ENCODE data around the gene URGCP.
"Not testable (repeated sequence)": the region's sequence is repeated elsewhere in the genome, so short reads cannot be mapped to it uniquely, and the experiment has no call there.

URGCP gene

DNA sequence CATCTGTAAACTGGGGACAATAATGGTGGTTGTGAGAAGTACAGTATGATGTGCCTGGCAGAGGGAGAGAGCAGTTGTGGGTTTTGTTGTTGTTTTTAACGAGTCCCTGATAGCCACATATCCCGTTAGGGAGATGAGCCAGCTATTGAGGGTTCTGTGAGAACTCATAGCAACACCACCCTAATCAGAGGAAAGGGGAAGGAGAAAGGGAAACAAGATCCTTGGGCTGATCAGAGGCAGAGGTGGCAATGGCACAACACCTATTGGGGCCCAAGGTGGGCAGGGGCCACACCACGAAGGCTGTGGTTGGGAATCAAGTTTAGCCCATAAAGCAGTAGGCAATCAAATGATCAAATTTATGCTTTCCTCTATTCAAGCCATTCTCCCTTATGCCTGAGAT is 35.3 kb downstream of the URGCP start:
- no peak for DNase-seq

DNA sequence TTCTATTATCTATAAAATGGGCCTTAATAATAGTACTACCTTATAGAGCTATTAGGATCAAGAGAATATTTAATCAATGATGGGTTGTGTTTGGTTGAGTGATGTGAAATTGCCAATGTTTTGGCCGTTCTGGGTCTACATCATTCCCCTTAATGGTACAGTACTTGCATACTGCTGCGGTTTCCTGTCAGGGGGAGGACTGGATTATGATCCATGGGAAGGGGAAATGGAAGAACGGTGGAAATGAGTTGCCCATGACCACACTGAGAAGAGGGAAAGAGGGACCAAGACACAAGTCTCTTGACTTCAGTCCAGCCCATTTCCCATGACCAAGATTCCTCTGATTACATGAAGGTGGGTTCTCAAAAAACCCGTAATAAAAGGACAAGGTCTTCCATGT is 36.1 kb downstream of the URGCP start:
- DNase-seq, result no peak

DNA sequence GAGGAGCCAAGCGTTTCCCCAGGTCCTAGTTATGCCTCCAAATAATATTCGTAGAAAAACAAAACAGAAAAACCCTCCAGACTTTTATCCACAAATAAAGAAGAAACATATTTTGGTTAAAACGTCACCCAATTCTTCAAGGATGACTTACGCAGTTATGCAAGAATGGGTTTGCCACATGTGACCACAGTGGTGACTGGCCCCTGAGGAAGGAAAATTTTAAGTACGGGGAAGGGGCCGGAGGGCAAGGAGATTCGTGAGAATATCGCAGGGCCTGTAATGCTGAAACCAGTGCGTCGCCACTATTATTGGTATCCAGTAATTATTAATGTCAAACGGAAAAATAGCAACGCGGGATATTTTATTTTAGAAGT is 36.5 kb downstream of the URGCP start:
- DNase-seq, result no peak

DNA sequence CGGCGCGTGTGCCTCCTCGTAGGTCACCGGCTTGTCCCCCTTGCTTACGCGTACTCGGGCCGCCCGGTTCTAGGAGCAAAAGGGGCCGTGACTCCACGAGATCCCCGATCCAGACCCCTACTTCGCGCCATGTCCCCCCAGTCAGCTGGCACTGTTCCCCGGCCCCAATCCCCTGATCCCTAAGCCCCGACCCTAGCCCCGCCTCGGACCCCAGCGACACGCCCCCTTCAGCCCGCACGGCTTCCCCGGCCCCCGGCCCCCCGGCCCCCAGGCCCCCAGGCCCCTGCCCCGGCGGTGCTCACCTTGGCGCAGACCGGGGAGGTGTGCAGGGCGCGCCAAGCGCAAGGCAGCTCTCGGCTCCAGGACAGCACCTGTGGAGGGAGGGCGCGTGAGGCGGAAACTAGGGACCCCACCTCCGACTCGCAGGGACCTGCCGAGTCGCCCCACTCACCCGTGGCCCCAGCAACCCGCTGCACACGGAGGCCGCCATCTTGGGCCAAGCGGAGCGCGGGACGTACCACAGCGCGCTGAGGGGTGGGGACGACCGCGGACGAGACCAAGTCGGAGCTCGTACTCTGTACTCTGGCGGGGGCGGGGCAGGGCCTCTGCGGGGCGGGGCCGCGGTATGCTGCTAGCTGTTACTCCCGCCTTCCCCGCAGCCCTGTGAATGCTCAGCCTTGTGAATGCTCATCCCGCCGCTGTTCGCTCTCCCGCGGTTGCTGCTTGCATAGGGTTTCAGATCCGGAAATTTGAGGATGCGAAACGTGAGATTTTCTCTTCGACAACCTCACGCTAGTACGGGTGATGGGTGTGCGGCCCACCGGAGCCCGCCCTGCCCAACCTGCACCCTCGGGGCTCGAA is 37.2 kb downstream of the URGCP start, which contains the start of gene MRPS24:
TSS of gene MRPS24 (minus strand) at position 512 of the 861 bp plus-strand sequence. CDS start at position 490, 22 bp downstream.
- DNase-seq, result peak; percentile 97

DNA sequence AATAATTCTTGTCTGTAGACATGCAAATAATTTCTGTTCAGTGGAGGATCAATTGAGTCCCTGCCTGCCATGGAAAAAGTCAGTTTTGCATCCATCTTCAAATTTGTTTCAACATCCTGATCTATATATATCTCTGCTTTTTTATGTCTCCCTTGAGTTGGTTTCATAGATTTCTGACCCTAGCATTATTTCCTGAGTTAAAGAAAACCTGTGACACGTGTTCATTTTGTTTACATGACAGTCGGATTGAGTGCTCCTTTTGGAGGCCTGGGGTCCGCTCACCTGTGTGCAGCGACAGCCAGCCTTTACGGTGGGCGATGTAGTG is 37.8 kb downstream of the URGCP start:
- DNase-seq, result no peak

DNA sequence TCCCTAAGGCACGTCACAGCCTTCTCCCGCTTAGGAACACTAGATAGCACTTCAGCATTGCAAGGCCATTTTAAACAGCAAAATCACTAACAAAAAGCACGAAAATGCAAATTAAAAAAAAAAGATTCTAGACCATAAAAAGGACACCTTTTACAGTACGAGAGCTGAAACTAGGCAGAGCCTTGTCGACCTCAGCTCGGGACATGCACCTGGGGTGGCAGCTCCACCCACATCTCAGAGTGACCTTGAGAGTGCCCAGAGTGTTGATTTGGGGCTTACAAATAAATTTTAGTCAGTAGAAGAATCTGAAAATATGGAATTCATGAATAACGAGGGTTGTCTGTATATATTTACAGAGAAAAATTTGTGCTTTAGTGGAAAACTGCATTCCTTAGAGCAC is 38.2 kb downstream of the URGCP start:
- DNase-seq, result no peak

DNA sequence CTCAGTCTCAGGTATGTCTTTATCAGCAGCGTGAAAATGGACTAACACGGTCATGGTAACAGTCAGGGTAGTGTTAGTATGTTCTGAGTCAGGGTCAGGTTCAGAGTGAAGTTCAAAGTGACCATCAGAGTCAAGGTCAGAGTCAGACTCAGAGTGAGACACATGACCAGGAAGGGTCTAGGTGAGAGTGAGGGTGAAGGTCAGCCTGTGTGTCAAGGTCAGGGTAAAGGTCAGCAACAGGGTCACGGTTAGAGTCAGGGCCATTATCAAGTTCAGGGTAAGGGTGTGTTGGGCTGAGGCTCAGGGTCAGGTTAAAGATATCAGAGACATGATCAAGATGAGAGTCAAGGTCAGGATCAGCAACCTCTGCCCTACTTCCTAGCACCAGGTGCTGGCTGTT is 41.1 kb downstream of the URGCP start:
- no peak for DNase-seq

DNA sequence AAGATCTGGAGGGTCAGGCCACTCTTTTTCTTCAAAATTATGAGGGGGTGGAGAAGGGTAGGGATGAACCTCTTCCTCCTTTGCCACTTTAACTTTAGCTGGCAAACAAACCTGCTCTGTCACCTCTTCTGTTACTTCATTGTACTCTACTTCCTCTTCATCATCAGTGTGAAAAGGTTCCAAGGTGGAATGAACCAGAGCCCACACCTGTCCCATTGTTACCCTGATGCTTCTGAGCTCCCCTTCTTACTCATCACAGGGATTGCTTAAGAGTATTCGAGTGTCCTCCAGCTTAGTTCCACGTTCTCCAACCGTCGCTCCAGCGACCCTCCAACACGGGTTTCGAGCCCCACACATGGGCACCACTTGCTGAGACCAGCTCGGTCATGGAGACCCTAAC is 42.3 kb downstream of the URGCP start:
- no peak for DNase-seq

DNA sequence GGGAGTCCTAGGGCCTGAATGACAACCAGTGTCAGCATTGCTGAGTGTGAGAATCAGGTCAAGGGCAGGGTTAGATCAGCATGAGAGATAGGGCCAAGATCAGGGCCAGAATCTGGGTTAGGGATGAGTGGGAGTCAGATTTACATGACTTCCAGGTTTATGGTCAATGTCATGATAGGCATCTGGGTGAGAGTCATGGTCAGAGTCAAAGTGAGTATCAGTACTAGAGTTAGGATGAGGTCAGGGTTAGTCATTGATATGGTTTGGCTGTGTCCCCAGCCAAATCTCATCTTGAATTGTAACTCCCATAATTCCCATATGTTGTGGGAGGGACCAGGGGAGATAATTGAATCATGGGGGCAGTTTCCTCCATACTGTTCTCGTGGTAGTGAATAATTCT is 49.4 kb downstream of the URGCP start:
- no peak for DNase-seq

DNA sequence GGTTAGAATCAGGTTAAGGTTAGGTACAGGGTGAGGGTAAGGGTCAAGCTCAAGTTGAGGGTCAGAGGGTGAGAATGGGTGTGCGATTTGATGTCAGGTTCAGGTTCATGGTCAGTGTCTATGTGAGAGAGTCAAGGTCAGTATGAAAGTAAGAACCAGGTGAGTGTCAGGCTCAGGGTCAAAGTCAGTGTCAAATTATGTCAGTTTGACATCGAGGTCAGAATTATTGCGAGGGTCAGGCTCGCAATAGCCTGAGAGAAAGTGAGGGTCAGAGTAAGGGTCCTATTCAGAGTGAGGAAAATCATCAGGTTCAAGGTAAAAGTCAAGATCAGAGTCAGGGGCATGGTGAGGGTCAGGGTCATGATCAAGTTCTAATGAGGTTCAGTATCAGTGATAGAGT is 50.1 kb downstream of the URGCP start:
- no peak for DNase-seq

DNA sequence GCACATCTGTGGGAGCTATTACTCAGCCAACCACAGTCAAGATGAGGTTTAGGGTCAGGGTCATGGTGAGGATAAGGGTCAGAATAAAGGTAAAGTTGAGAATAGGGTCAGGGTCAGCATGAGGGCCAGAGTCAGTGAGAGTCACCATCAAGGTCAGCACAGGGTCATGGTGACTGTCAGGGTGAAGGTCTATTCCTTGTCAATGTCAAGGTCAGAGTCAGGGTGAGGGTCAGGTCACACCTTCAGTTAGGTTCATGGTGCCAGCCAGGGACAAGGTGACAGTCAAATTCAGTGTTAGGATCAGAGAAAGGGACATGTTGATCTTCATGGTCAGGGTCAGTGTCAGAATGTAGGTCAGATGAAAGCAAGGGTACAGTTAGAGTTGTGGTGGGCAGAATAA is 51.2 kb downstream of the URGCP start:
- no peak for DNase-seq

DNA sequence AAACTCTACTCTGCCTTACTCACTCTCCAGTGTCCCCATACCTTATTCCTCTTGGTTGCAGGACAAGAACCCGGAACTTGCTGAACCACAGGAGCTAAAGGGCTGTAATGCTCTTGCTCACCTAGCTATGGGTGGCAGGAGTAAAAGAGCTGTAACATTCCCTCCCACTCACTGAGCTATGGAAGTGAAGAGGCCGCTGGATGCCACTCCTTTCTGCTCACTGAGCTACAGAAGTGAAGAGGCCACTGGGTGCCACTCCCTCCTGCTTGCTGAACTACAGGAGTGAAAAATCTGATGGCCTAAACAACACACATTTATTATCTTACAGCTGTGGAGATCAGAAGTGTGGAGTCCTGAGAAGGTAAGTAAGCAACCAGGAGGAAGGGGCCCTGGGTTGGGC is 54.6 kb downstream of the URGCP start:
- no peak for DNase-seq

DNA sequence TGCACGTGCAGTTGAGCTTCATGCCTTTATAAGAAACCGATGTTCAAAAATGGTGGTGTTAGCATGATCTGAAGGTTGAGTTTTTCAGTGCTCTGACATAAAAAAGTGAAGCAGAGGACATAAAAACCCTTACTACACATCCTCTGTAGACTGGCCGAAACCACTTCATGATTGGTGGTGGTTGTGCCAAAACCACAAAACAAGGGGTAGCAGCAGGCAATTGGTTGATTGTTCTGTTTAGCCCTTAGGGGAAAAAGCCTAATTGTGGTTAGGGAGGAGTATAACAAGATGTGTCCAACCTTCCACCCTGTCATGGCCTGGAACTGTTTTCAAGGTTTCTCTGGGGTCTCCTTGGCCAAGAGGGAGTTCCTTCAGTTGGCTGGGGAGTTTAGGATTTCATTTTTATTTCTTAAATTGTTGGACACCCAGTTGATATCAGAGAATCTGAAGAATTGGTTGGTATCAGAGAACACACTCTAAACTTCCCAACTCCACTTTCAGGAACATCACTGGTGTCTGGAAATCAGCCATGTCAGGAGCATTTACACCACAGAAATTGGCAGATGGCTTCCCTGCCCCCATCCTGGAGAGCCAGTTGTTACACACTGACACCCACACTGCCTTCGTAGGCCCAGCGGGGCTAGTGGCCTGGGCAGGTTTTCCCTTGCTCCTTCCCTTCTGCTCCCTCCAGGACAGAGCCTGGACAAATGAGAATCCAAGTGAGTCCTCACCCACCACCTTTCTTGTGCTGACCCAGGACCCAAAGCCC is 55.9 kb downstream of the URGCP start:
- no peak for DNase-seq

DNA sequence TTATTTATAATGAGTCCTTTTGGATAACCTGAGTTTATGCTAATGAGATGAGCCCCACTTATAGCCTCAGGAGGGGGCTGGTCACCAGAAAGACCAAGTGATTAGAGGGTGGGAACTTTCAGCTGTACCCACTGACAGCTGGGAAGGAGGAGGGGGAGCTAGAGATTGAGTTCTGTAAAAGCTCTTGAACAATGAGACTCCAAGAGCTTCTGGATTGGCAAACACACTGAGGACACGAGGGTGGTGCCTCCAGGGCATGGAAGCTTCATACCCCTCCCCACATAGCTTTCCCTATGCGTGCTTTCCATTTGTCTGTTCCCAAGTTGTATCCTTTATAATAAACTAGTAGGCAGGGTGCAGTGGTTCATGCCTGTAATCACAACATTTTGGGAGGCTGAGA is 57.3 kb downstream of the URGCP start:
- no peak for DNase-seq

DNA sequence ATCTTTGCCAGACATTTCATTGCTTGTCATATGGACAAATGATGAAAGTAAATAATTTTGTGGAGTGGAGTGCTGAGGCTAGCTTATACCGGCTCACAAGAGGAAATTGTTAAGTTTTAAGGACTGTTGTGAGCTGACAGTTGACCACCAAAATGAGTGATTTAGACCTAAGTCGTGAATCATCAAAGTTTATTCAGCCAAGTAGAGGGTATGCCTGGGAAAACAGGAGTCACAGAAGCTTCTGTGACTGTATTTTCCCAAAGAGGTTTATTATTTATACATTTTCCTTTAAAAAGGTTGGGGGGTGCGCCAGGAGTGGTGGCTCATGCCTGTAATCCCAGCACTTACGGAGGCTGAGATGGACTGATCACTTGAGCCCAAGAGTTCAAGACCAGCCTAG is 58.9 kb downstream of the URGCP start:
- no peak for DNase-seq

DNA sequence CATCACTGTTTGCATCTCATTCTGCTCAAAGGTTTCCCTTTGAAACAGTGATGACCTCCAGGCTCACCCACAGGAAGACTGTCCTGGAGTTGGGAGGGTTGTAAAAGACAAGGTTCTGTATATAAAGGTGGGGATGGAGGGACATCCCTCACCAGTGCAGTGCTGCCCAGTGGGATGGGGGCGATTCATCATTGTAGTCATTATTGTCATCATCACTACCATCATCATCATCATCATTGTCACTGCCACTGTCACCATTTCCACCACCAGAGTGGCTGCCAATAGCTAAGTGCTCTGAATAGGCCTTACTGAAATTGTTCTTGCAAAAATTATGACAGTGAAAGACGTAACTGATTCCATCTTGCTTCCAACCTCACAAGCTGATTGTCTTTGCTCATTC is 61.7 kb downstream of the URGCP start:
- DNase-seq, result no peak

DNA sequence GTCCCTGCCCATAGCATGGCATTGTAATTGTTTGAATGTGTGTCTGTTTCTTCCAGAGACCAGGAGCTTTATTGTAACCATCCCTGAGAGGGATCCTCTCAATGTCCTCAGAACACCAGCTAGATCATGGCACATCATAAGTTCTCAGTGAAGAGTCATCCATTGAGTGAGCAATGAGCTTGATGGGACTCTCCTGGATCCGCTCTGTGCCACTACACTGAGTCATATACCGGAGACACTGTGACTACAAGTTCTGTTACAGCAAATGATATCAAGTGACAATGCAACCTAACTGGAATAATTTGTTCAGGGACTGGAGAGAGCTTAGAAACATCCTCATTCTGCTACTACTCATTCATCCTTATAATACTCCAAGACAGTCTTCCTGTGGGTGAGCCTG is 62.1 kb downstream of the URGCP start:
- DNase-seq, result no peak

DNA sequence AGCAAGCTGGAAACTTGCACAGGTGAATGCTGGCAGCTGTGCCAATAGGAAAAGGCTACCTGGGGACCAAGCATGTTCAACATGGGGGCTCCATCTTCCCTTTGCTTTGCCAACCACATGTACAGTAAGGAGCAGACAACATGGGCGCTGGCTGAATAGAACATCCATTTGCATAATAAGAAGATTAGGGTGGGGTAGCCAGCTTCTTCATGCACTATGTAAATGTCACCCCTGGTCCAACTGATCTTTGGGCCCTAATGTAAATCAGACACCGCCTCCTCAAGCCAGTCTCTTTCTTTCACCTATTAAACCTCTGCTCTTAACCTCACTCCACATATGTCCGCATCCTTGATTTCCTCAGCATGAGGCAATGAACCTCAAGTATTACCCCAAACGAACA is 63.1 kb downstream of the URGCP start:
- DNase-seq, result no peak

DNA sequence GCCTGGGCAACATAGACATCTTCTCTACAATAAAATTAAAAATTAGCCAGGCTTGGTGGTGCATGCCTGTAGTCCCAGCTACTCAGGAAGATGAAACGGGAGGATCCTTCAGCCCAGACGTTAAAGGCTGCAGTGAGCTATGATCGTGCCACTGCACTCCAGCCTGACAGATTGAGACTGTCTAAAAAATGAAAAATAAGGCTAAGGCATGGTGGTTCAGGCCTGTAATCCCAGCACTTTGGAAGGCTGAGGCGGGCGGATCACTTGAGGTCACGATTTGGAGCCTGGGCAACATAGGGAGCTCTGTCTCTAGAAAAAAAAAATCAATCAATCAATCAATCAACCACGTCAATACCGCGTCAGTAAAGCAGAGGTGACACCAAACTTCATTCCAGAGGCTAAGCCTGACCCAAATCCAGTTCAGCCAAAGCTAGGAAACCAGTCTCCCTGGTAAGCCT is 68.2 kb downstream of the URGCP start:
- no peak for DNase-seq

DNA sequence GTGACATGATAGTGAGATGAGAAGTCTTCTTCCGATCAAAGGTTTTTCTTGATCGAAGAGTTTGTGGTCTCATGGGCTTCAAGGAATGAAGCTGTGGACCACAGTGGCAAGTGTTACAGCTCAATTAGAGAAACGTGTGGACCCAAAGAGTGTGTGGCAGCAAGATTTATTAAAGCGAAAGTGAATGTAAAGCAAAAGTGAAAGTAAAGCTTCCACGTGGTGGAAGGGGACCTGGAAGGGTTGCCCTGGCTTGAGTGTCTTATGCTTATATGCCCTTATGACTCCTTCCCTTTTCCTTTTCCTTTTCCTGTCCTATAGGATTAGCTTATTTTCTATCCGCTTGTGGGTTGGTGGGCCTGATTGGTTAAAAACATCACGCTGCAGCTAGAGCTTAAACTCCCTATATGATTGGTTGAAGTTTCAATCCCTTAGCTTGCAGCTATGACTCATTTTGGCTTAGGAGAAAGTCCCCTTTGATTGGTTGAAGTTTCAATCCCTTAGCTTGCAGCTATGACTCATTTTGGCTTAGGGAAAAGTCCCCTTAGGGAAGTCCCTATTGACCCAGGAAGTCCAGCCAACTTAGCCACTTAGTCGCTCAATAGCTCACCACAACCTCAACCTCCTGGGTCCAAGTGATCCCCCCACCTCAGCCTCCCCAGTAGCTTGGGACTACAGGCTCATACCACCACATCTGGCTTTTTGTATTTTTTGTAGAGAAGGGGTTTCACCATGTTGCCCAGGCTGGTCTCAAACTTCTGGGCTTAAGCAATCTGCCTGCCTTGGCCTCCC is 71.7 kb downstream of the URGCP start:
- peak; percentile 54 for DNase-seq

DNA sequence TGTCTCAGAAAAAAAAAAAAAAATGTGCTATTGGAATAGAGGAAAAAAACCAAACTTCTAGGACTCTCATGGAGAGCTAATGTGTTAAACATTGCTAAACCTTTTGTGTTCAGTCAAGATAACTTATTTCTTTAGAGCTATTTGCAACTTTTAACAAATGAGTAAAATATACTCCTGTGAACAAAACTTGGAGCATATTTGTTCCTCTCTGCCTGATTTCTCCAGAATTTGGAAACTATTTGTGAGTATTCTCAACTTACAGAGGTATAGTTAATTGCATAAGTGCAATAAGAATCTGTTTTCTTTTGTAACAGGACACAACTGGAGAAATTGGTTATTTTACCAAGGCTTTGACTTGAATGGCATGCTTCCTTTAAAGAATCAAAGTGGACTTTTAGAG is 75.5 kb downstream of the URGCP start:
- not testable (repeated sequence) for DNase-seq
